ENCODE results near the gene JAK2. TPM values are rescaled to one million over a fixed set of nuclear protein-coding genes. Genes with fewer than 3 reads are reported as not detected.

The JAK2 gene
- polyA plus RNA-seq, 2 donors: 3.9 to 6.0 TPM

DNA sequence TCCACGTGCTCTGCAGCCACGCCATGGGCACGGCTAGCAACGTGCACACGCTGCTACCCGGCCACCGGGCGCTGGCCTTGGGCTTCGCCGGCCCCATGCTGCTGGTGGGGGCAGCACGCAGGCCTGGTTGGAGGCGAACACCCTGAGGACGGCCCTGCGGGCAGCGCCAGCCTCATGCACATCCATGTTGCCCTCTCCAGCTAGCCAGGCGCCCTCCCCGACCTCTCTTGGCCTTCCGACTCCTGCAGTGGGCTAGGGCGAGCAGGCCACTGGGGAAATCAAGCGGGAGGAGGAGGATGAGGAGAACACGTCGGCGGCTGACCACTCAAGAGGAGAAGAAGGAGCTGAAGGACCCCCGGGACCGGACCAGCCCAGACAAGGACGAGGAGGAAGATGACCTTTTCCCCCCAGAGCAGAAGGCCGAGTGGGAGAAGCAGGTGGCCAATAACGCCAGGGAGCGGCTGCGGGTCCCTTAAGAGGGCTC lies 127.1 kb downstream of the JAK2 start:
- Histone ChIP-seq H3K27ac (ENCODE audit: low read depth in 2 of 2, low read length in 1 of 2) (no peak overlapping the region), H3K36me3 (ENCODE audit: control insufficient read depth in 2 of 2, insufficient read depth in 2 of 2, low read length in 1 of 2) (peaks cover 7 to 36% of the 10 kb centered on the region in 2 donors), H3K27me3 (ENCODE audit: control insufficient read depth in 1 of 2, insufficient read depth in 2 of 2, low read length in 2 of 2) (no peaks in the 10 kb centered on the region), H3K4me3 (ENCODE audit: low read depth in 1 of 2, low read length in 2 of 2) (no peak overlapping the region), H3K9me3 (ENCODE audit: control insufficient read depth in 2 of 2, insufficient read depth in 1 of 2, low read depth in 1 of 2, low read length in 1 of 2) (peaks cover 13 to 27% of the 10 kb centered on the region in 2 donors), H3K4me1 (ENCODE audit: control insufficient read depth in 2 of 2, insufficient read depth in 2 of 2, low read length in 1 of 2) (no peaks in the 10 kb centered on the region)
- 98 to 99% methylated on average over 30 of the region's 30 CpGs for WGBS, 2 donors

DNA sequence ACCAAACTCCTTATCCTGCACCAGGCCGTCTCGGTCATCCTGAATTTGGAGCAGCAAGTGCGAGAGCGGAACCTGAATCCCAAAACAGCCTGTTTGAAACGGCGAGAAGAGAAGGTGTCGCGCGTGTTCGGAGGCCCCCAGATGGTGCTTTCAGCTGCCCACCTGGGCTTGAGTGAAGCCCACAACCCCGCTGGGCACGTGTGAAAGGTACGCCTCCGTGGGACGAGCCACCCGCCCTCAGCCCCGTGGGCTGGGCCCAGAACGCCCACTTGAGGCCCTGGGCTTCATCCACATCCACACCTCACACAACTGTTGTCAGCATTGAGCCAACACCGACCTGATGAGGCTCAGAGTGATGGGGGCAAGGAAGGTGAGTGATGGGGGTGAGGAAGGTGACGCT lies 127.6 kb downstream of the JAK2 start:
- H3K9me3 ChIP-seq (ENCODE audit: control insufficient read depth in 2 of 2, insufficient read depth in 1 of 2, low read depth in 1 of 2, low read length in 1 of 2): peaks cover 13 to 27% of the 10 kb centered on the region in 2 donors
- no peak overlapping the region for H3K27ac ChIP-seq (ENCODE audit: low read depth in 2 of 2, low read length in 1 of 2)
- no peaks in the 10 kb centered on the region for H3K4me1 ChIP-seq (ENCODE audit: control insufficient read depth in 2 of 2, insufficient read depth in 2 of 2, low read length in 1 of 2)
- 95% methylated on average over 20 of the region's 20 CpGs for WGBS, 2 donors
- no peak overlapping the region for H3K4me3 ChIP-seq (ENCODE audit: low read depth in 1 of 2, low read length in 2 of 2)
- H3K27me3 ChIP-seq (ENCODE audit: control insufficient read depth in 1 of 2, insufficient read depth in 2 of 2, low read length in 2 of 2): no peaks in the 10 kb centered on the region
- peaks cover 7 to 36% of the 10 kb centered on the region in 2 donors for H3K36me3 ChIP-seq (ENCODE audit: control insufficient read depth in 2 of 2, insufficient read depth in 2 of 2, low read length in 1 of 2)

DNA sequence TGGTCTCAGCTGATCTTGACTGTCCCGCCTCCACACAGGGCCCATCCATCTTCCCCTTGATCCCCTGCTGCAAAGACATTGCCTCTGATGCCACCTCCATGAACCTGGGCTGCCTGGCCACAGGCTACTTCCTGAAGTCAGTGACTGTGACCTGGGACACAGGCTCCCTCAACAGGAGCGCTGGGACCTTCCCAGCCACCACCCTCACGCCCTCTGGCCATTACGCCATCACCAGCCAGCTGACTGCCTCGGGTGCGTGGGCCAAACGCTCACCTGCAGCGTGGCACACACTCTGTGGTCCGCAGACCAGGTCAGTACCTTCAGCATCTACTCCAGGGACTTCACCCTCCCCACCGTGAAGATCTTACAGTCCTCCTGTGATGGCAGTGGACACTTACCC lies 128.5 kb downstream of the JAK2 start:
- Histone ChIP-seq H3K27me3 (ENCODE audit: control insufficient read depth in 1 of 2, insufficient read depth in 2 of 2, low read length in 2 of 2) (no peaks in the 10 kb centered on the region), H3K4me1 (ENCODE audit: control insufficient read depth in 2 of 2, insufficient read depth in 2 of 2, low read length in 1 of 2) (no peaks in the 10 kb centered on the region), H3K9me3 (ENCODE audit: control insufficient read depth in 2 of 2, insufficient read depth in 1 of 2, low read depth in 1 of 2, low read length in 1 of 2) (peaks cover 13 to 27% of the 10 kb centered on the region in 2 donors), H3K4me3 (ENCODE audit: low read depth in 1 of 2, low read length in 2 of 2) (no peak overlapping the region), H3K27ac (ENCODE audit: low read depth in 2 of 2, low read length in 1 of 2) (no peak overlapping the region), H3K36me3 (ENCODE audit: control insufficient read depth in 2 of 2, insufficient read depth in 2 of 2, low read length in 1 of 2) (peaks cover 7 to 36% of the 10 kb centered on the region in 2 donors)
- WGBS, 2 donors: 98% methylated on average over 10 of the region's 10 CpGs

DNA sequence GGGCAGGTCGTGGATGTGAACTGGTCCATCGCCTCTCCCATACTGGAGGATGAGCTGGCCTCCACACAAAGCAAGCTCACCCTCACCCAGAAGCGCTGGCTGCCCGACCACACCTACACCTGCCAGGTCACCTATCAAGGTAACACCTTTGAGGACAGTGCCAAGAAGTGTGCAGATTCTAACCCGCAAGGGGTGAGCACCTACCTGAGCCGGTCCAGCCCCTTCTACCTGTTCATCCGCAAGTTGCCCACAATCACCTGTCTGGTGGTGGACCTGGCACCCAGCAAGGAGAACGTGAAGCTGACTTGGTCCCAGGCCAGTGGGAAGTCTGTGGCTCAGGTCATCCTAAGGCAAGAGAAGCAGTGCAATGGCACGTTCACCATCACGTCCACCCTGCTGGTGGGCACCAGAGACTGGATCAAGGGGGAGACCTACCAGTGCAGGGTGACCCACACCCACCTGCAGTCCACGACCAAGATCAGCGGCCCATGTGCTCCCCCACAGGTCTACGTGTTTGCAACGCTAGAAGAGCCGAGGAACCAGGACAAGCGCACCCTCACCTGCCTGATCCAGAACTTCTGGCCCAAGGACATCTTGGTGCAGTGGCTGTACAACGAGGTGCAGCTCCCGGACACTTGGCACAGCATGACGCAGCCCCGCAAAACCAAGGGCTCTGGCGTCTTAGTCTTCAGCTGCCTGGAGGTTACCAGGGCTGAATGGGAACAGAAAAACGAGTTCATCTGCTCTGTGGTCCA lies 129.1 kb downstream of the JAK2 start:
- WGBS, 2 donors: 97 to 100% methylated on average over 22 of the region's 22 CpGs
- peaks cover 7 to 36% of the 10 kb centered on the region in 2 donors for H3K36me3 ChIP-seq (ENCODE audit: control insufficient read depth in 2 of 2, insufficient read depth in 2 of 2, low read length in 1 of 2)

DNA sequence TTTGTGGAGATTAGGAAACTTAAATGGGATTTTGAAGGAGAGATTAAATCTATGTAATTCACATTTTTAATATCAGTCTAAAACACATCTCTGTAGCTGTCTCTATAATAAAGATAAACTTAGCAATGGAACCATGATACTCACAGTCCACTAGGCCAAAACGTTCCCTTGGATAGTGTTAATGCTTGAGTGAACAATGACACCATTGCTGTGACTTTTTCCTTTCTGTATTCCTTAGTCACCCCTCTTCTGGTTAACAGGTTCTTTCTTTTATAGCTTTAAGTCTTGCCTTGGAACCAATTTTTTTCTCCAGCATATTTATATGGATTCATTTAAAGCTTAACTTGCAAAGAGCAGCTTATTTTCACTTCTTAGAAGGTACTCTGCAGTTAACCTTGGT lies 137.0 kb downstream of the JAK2 start:
- no peak overlapping the region for H3K27ac ChIP-seq (ENCODE audit: low read depth in 2 of 2, low read length in 1 of 2)
- WGBS, 2 donors: 64 to 76% methylated on average over 1 of the region's 1 CpG
- H3K36me3 ChIP-seq (ENCODE audit: control insufficient read depth in 2 of 2, insufficient read depth in 2 of 2, low read length in 1 of 2): peaks cover 0 to 2% of the 10 kb centered on the region in 2 donors
- no peak overlapping the region for H3K4me3 ChIP-seq (ENCODE audit: low read depth in 1 of 2, low read length in 2 of 2)
- no peaks in the 10 kb centered on the region for H3K27me3 ChIP-seq (ENCODE audit: control insufficient read depth in 1 of 2, insufficient read depth in 2 of 2, low read length in 2 of 2)
- no peaks in the 10 kb centered on the region for H3K4me1 ChIP-seq (ENCODE audit: control insufficient read depth in 2 of 2, insufficient read depth in 2 of 2, low read length in 1 of 2)
- no peaks in the 10 kb centered on the region for H3K9me3 ChIP-seq (ENCODE audit: control insufficient read depth in 2 of 2, insufficient read depth in 1 of 2, low read depth in 1 of 2, low read length in 1 of 2)

More for the DNA sequence above, 129.1 kb downstream of the JAK2 start:
- no peak overlapping the region for H3K27ac ChIP-seq (ENCODE audit: low read depth in 2 of 2, low read length in 1 of 2)
- H3K4me1 ChIP-seq (ENCODE audit: control insufficient read depth in 2 of 2, insufficient read depth in 2 of 2, low read length in 1 of 2): no peaks in the 10 kb centered on the region
- H3K27me3 ChIP-seq (ENCODE audit: control insufficient read depth in 1 of 2, insufficient read depth in 2 of 2, low read length in 2 of 2): no peaks in the 10 kb centered on the region
- H3K4me3 ChIP-seq (ENCODE audit: low read depth in 1 of 2, low read length in 2 of 2): no peak overlapping the region
- peaks cover 13 to 27% of the 10 kb centered on the region in 2 donors for H3K9me3 ChIP-seq (ENCODE audit: control insufficient read depth in 2 of 2, insufficient read depth in 1 of 2, low read depth in 1 of 2, low read length in 1 of 2)

DNA sequence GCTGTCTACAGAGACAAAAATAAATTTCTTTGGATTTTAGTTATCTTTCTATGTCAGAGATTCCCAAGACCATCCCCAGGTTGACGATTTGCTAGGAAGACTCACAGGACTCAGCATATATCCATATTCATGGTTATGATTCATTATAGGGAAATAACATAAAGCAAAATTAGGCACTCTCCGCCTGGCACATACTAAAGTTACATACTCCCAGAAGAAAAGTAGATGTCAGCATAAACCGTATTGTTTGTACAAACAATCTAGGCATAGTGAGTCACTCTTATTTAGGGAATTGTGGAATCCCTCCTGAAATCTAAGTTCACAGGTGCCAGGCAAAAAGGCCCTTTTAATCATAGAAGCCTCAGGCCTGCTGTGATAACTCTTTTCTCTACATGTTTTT lies 137.4 kb downstream of the JAK2 start:
- no peak overlapping the region for H3K4me3 ChIP-seq (ENCODE audit: low read depth in 1 of 2, low read length in 2 of 2)
- H3K9me3 ChIP-seq (ENCODE audit: control insufficient read depth in 2 of 2, insufficient read depth in 1 of 2, low read depth in 1 of 2, low read length in 1 of 2): no peaks in the 10 kb centered on the region
- no peaks in the 10 kb centered on the region for H3K27me3 ChIP-seq (ENCODE audit: control insufficient read depth in 1 of 2, insufficient read depth in 2 of 2, low read length in 2 of 2)
- H3K4me1 ChIP-seq (ENCODE audit: control insufficient read depth in 2 of 2, insufficient read depth in 2 of 2, low read length in 1 of 2): no peaks in the 10 kb centered on the region
- H3K36me3 ChIP-seq (ENCODE audit: control insufficient read depth in 2 of 2, insufficient read depth in 2 of 2, low read length in 1 of 2): peaks cover 0 to 2% of the 10 kb centered on the region in 2 donors
- H3K27ac ChIP-seq (ENCODE audit: low read depth in 2 of 2, low read length in 1 of 2): no peak overlapping the region
- 82 to 85% methylated on average over 3 of the region's 3 CpGs for WGBS, 2 donors

DNA sequence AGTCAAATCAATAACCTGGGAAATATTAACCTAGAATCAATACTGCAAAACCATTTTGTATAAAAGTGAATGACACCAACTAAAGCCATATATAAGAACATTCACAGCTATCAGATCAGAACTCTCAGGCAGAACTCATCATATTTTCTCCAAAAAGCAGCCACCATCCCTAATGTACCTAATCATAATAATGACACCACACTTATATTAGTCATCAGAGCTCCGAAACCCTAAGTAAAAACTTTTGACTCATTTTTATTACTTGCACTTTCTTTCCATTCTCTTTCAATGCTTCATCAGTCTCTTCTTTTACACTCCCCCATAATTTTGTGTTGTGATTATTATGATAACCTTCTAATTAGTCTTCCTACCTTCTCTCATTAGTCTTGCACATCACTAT lies 155.1 kb downstream of the JAK2 start:
- H3K4me1 ChIP-seq (ENCODE audit: control insufficient read depth in 2 of 2, insufficient read depth in 2 of 2, low read length in 1 of 2): no peaks in the 10 kb centered on the region
- no peaks in the 10 kb centered on the region for H3K9me3 ChIP-seq (ENCODE audit: control insufficient read depth in 2 of 2, insufficient read depth in 1 of 2, low read depth in 1 of 2, low read length in 1 of 2)
- H3K27me3 ChIP-seq (ENCODE audit: control insufficient read depth in 1 of 2, insufficient read depth in 2 of 2, low read length in 2 of 2): no peaks in the 10 kb centered on the region
- H3K4me3 ChIP-seq (ENCODE audit: low read depth in 1 of 2, low read length in 2 of 2): no peak overlapping the region
- H3K27ac ChIP-seq (ENCODE audit: low read depth in 2 of 2, low read length in 1 of 2): no peak overlapping the region
- no peaks in the 10 kb centered on the region for H3K36me3 ChIP-seq (ENCODE audit: control insufficient read depth in 2 of 2, insufficient read depth in 2 of 2, low read length in 1 of 2)
- 67 to 81% methylated on average over 1 of the region's 1 CpG for WGBS, 2 donors

DNA sequence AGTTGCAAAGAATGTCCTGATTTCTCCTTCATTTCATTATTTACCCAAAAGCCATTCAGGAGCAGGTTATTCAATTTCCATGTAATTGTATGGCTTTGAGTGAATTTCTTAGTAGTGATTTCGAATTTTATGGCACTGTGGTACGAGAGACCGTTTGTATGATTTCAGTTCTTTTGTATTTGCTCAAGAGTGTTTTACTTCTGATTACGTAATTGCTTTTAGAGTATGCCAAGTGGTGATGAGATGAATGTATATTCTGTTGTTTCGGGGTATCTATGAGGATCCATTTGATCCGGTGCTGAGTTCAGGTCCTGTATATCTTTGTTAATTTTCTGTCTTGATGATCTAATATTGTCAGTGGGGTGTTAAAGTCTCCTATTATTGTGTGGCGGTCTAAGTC lies 159.1 kb downstream of the JAK2 start:
- peaks cover 6 to 13% of the 10 kb centered on the region in 2 donors for H3K9me3 ChIP-seq (ENCODE audit: control insufficient read depth in 2 of 2, insufficient read depth in 1 of 2, low read depth in 1 of 2, low read length in 1 of 2)
- H3K27me3 ChIP-seq (ENCODE audit: control insufficient read depth in 1 of 2, insufficient read depth in 2 of 2, low read length in 2 of 2): no peaks in the 10 kb centered on the region
- H3K36me3 ChIP-seq (ENCODE audit: control insufficient read depth in 2 of 2, insufficient read depth in 2 of 2, low read length in 1 of 2): peaks cover 0 to 8% of the 10 kb centered on the region in 2 donors
- H3K27ac ChIP-seq (ENCODE audit: low read depth in 2 of 2, low read length in 1 of 2): no peak overlapping the region
- WGBS, 2 donors: 92 to 94% methylated on average over 7 of the region's 7 CpGs
- H3K4me1 ChIP-seq (ENCODE audit: control insufficient read depth in 2 of 2, insufficient read depth in 2 of 2, low read length in 1 of 2): no peaks in the 10 kb centered on the region
- no peak overlapping the region for H3K4me3 ChIP-seq (ENCODE audit: low read depth in 1 of 2, low read length in 2 of 2)

DNA sequence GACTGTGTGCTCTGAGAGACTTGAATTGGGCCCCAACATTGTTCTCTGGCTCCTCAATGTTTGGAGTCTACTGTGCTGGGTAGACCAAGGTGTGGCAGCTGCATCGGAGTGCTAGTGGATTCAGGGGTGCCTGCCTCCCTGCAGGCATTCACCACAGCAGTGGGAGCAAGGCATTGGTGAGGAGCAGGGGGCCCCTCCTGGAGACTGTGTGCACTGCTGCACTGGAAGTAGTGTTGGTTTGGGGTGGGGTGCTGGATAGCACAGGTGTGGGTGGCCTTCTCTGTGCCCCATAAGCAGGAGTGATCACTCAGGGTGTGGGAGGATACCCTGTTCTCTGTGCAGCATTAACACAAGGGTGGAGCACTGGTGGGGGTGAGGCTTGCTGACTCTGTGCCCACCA lies 161.2 kb downstream of the JAK2 start:
- no peaks in the 10 kb centered on the region for H3K4me1 ChIP-seq (ENCODE audit: control insufficient read depth in 2 of 2, insufficient read depth in 2 of 2, low read length in 1 of 2)
- peaks cover 6 to 13% of the 10 kb centered on the region in 2 donors for H3K9me3 ChIP-seq (ENCODE audit: control insufficient read depth in 2 of 2, insufficient read depth in 1 of 2, low read depth in 1 of 2, low read length in 1 of 2)
- H3K27me3 ChIP-seq (ENCODE audit: control insufficient read depth in 1 of 2, insufficient read depth in 2 of 2, low read length in 2 of 2): no peaks in the 10 kb centered on the region
- H3K27ac ChIP-seq (ENCODE audit: low read depth in 2 of 2, low read length in 1 of 2): no peak overlapping the region
- peaks cover 0 to 8% of the 10 kb centered on the region in 2 donors for H3K36me3 ChIP-seq (ENCODE audit: control insufficient read depth in 2 of 2, insufficient read depth in 2 of 2, low read length in 1 of 2)
- no peak overlapping the region for H3K4me3 ChIP-seq (ENCODE audit: low read depth in 1 of 2, low read length in 2 of 2)
- WGBS, 2 donors: 94% methylated on average over 1 of the region's 1 CpG
